ENCODE data around the gene ABCA7.
A peak's percentile ranks its signal among the peaks of the same experiment; 100 is the strongest.

The ABCA7 gene

GRCh38 chr19:1039646-1040475 is at the start of gene ABCA7:
ABCA7 (plus strand) TSS chr19:1040107; CDS start chr19:1041362, 1,255 bp downstream.
- DNase-seq (ENCODE audit: low spot score) = peak; percentile 92

DNA sequence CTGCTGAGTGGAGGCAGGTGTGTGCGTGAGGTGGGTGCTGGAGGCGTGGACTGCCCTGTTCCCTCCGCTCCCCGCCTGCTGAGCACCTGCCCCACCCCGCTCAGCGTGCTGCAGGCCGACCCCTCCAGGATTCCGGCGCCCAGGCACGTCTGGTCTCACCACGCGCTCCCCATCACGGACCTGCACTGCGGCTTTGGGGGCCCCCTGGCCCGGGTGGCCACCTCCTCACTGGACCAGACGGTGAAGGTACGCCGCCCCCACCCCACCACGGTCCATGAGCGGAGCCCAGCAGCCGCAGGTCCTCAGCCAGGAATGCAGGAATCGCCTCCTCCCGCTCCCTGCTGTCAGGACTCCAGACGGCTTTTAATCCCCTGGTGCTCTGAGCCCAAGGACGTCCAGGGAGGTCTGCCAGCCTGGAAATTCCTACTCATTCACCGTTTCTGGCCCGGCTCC is 49.8 kb upstream of the ABCA7 start:
- DNase-seq (ENCODE audit: low spot score) = no peak

GRCh38 chr19:990746-991145 is 49.2 kb upstream of the ABCA7 start:
- no peak for DNase-seq (ENCODE audit: low spot score)

- no peak for DNase-seq (ENCODE audit: low spot score)
These were observed 48.6 kb upstream of the ABCA7 start for GRCh38 chr19:991174-991931.

- no peak for DNase-seq (ENCODE audit: low spot score)
These were observed 47.8 kb upstream of the ABCA7 start for GRCh38 chr19:991932-992669.

DNA sequence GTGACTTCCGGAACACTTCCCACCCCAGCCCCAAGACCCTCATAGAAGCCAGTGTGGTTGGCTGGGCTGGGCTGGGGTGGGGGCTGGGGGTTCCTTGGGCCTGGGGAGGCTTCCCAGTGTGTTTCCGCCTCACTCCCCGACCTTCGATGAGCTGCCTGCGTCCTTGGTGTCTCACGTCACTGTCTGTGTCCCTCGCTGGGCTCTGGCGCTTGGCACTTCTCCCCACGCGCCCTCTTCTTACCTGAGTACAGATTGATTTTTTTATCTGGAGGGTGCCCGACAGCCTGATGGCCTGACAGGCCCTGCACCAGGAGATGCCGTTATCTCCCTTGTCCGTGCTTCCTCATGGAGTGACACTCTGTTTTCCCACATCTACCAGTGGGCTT is 47.2 kb upstream of the ABCA7 start:
- no peak for DNase-seq (ENCODE audit: low spot score)

DNA sequence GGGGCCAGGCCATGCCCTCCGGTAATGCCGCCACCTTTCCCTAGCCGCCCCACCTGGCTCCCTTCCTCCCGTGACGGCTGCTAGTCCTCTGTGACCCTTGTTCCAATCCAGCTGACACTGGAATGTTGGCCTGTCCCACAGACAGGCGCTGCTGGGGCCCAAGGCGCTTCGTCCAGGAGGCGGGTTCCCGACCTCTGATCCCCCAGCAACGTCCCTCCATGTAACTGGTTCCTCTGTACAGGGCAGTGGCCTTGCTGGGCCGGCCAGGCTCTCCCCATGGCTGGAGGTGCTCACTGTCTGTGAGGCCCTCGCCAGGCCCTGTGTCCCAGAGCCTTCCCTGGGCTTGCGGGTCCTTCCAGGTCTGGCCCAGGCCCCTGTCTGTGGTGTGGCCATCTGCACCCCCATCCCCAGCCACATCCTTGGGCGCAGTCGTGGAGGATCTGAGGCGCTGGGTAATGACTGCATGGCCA is 46.5 kb upstream of the ABCA7 start:
- no peak for DNase-seq (ENCODE audit: low spot score)

GRCh38 chr19:993831-994393 is 46.0 kb upstream of the ABCA7 start:
- no peak for DNase-seq (ENCODE audit: low spot score)

DNA sequence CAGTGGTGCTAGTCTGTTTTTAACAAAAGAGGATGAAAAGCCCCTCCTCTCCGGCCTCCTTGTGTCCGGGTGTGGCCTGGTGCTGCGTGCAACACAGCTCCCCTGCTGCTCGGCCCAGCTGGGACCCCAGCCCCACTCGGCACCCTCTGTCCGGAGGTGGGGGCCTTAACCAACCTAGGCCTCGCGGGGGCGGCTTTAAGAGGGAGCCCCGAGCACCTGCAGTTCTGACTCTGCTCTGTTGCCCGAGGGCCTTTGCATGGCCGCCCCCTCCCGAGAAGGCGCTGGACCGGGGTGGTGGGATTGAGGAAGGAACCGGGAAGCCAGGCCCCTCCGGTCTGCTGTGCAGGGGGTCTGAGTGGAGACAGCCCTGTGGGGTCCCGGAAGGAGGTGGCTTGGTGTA is 45.4 kb upstream of the ABCA7 start:
- DNase-seq (ENCODE audit: low spot score) = no peak

DNA sequence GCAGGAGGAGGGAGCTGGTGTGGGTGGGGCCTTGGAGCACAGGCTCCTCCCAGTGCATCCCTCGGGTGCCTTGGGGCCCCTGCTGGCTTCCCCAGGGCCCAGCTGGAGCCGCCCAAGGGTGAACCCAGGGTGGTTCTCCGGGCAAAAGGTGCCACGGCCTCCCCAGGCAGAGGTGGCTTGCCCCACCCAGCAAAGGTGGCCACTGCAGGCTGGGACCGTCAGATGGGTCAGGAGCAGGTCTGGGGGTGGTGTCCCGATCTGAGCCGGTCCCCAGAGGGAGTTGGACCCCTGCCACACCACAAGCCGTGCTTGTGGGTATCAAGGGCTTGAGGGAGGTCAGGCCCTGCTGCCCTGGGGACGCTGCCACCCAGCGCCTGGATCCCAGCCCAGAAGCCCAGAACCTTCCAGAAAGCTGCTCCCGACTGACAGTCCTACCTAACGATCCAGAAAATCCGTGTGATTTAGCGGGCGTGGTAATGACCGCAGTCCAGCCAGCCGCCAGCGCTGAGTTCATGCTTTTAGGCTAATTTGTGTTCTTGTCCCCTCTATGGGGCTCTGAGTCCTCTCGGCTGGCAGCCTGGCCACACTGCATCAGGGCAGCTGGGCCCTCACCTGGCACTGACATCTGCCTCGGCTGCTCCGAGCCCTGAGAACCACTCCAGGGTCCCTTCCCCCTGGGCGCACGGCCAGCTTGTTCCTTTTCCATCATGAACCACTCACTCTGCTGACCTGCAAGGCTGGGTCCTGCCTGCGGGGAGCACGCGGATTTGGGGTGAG is 44.7 kb upstream of the ABCA7 start:
- DNase-seq (ENCODE audit: low spot score) = no peak

- no peak for DNase-seq (ENCODE audit: low spot score)
These were observed 43.7 kb upstream of the ABCA7 start for GRCh38 chr19:996051-996838.

DNA sequence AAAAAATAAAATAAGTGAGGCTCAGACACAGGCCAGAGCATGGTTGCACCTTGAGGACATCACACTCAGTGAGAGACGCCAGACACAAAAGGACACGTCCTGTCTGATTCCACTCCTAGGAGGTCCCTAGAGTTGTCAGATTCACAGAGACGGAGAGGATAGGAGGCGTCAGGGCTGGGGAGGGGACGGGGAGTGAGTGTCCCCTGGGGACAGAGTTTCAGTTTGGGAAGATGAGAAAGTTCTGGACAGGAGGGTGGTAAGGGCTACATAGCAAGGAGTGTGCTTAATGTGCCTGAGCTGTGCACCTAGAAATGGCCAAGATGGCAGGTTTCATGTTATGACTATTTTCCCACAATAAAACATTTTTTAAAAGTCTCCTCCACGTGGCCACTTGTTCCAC is 41.8 kb upstream of the ABCA7 start:
- no peak for DNase-seq (ENCODE audit: low spot score)

DNA sequence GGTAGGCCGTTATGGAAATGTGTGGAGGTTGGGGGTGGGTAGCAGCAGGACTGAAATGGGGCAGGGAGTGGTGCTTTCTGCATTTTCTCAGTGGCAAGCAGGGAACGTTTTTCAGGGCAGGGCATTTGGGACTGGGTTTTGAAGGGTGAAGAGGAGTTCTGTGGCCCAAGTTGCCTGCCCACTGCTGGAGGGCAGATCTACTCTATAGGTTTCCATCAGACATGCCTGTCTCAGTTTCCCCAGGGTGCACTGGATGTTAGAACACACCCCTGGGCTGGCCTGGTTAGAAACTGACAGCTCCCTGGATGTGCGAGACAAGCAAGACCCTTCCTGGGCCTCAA is 40.6 kb upstream of the ABCA7 start:
- DNase-seq (ENCODE audit: low spot score) = no peak

- DNase-seq (ENCODE audit: low spot score) = no peak
These were observed 39.8 kb upstream of the ABCA7 start, which contains the start of gene GRIN3B for GRCh38 chr19:1000095-1000494. GRIN3B (plus strand) TSS chr19:1000419; CDS start chr19:1000438, 19 bp downstream.

GRCh38 chr19:1000591-1001537 is 39.0 kb upstream of the ABCA7 start:
- no peak for DNase-seq (ENCODE audit: low spot score)

- no peak for DNase-seq (ENCODE audit: low spot score)
These were observed 38.3 kb upstream of the ABCA7 start for GRCh38 chr19:1001538-1002166.

DNA sequence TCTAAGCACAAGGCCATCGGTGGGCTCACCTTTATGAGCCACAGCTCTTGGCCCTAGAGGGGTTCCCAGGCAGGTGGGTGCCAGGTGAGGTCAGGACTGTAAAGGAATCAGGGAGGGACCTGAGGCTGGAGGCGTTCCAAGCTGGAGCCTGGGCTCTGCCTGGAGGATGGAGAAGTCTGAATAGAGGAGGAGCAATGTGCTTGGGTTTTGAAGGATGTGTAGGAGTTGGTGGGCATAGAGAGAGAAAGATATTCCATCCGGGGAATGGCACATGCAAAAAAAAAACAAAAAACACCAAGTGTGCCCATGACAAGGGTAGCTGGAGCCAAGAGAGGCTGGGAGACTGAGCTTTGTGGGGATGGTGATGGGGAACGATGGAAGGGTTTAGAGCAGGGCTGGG is 37.3 kb upstream of the ABCA7 start:
- DNase-seq (ENCODE audit: low spot score) = no peak

DNA sequence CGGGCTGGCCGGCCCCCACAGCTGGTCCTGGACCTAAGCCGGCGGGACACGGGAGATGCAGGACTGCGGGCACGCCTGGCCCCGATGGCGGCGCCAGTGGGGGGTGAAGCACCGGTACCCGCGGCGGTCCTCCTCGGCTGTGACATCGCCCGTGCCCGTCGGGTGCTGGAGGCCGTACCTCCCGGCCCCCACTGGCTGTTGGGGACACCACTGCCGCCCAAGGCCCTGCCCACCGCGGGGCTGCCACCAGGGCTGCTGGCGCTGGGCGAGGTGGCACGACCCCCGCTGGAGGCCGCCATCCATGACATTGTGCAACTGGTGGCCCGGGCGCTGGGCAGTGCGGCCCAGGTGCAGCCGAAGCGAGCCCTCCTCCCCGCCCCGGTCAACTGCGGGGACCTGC is 36.6 kb upstream of the ABCA7 start:
- no peak for DNase-seq (ENCODE audit: low spot score)
